ENCODE data around the gene IL21.

- TF ChIP-seq CTCF (IDR thresholded peaks at IDR 0.05; ENCODE audit: poor library complexity) = no peak
- TF ChIP-seq EZH2 (IDR thresholded peaks at IDR 0.05; ENCODE audit: borderline replicate concordance) = no peak
- no peak for TF ChIP-seq EZH2phosphoT487 (IDR thresholded peaks at IDR 0.05; ENCODE audit: low read depth, severe bottlenecking, unreplicated experiment)
Observed at GRCh38 chr4:122606364-122607043, 14.4 kb downstream of the IL21 start.
